NCI-H2196 treated with DMSO at 0.1 percent for 48 hours (cell line): Measurements from ENCODE around the gene EFNA4.

ENCODE experiments used
- DNase-seq: peaks from one replicate; lab custom pipeline; 2025; ENCODE audit not compliant: unreplicated experiment; lab: John Stamatoyannopoulos, UW

EFNA4 gene

GRCh38 chr1:155085504-155086127 is 22.1 kb downstream of the EFNA4 start:
- DNase-seq: no peak

- peak; percentile 47 for DNase-seq
Observed at GRCh38 chr1:155086128-155086741, 22.7 kb downstream of the EFNA4 start.

DNA sequence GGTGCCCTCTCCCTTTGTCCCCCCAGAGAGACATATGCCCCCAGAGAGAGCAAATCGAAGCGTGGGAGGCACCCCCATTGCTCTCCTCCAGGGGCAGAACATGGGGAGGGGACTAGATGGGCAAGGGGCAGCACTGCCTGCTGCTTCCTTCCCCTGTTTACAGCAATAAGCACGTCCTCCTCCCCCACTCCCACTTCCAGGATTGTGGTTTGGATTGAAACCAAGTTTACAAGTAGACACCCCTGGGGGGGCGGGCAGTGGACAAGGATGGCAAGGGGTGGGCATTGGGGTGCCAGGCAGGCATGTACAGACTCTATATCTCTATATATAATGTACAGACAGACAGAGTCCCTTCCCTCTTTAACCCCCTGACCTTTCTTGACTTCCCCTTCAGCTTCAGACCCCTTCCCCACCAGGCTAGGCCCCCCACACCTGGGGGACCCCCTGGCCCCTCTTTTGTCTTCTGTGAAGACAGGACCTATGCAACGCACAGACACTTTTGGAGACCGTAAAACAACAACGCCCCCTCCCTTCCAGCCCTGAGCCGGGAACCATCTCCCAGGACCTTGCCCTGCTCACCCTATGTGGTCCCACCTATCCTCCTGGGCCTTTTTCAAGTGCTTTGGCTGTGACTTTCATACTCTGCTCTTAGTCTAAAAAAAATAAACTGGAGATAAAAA is 23.5 kb downstream of the EFNA4 start:
- DNase-seq: no peak

DNA sequence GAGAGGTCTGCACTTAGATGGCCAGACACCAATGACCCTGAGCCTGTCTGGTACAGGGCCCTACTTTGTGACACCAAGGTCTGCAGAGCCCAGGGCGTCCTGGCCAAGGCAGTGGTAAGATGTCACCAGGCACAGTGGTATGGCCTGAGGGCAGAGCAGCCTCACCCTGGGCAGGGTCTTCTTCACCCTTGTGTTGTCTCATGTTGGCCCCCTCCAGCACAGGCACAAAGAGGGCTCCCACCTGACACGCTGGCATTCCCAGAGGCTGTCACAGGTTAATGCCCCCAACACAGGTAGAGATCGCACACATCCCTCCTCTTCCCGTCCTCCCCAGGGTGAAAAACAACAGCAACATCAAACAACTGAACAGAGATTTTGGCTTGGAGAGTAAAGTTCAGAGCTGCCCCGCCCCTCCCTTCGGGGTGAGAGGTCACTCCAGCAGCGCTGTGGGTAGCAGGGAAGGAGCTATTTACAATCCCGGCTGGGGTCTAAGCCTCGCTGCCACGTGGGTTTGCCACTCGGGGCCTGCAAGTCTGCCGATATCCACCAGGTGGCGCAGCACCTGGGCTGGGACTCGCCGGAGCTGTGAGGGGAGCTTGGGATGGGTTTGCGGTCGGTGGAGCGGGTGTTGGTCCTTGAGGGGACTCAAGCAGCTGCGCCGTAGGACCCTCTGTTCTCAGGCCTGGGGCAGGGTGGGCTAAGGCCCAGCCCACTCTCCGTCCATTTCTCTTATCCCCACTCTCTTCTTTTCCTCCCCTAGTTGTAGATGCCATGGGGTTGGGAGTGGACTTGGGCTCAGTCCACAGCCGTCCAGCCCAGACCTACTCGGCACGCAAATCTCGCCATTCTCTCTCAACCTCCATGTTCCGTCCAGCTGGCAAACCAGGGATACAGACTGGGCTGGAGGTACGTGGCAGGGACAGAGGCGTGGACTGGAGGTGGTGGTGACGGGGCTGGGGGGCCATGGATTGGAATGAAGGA is 27.8 kb downstream of the EFNA4 start:
- DNase-seq: peak; percentile 44

GRCh38 chr1:155092131-155092530 is 28.6 kb downstream of the EFNA4 start:
- no peak for DNase-seq

DNA sequence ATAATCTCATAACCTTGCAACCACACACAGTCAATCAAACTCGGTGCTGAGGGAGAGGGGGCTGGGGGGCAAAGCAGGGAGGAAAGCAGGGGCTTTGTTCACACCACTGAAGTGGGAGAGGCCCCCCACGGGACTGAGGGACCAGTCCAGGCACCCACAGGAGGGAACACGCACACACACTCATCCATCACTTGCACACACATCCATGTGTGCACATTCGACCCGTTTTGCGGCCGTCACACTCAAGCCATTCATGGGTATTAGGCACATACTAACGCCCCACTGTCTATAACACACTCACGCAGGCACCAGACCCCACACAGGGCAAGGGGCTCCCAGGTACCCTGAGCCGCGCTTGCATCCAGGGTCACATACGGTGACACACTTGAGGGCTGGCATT is 29.1 kb downstream of the EFNA4 start:
- no peak for DNase-seq

GRCh38 chr1:155093911-155094621 is 30.5 kb downstream of the EFNA4 start:
- DNase-seq: peak; percentile 54

DNA sequence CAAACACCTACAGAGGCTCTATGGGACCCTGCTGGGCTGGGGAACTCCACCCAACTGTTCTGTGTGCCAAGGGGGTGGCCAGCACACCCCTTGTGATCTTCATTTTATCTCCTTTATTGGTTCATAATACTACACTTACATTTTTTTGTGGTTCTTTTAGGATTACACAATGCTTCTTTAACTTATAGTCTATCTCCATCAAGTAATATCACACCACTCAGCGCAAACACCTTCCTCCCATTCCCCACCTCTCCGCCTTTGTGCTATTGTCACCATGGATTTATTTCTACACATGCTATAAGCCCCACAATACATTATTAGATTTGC is 31.0 kb downstream of the EFNA4 start:
- no peak for DNase-seq

GRCh38 chr1:155099331-155099730 is 35.8 kb downstream of the EFNA4 start:
- no peak for DNase-seq

DNA sequence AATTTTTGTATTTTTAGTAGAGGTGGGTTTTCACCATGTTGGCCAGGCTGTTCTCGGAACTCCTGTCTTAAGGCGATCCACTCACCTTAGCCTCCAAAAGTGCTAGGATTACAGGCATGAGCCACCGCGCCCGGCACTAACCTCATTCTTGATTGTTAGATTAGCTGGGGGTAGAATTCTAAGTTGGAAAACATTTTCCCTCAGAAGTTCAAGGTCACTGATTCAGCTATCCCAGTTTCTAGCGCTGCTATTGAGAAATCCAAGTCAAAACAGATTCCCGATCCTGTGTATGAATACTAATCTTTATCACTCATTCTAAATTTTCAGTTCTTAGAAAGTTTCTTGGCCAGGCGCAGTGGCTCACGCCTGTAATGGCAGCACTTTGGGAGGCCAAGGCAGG is 39.8 kb downstream of the EFNA4 start:
- no peak for DNase-seq

- DNase-seq: no peak
Observed at GRCh38 chr1:155104605-155105534, 41.3 kb downstream of the EFNA4 start.

GRCh38 chr1:155105604-155106011 is 42.1 kb downstream of the EFNA4 start:
- no peak for DNase-seq

GRCh38 chr1:155106862-155107261 is 43.3 kb downstream of the EFNA4 start:
- no peak for DNase-seq

DNA sequence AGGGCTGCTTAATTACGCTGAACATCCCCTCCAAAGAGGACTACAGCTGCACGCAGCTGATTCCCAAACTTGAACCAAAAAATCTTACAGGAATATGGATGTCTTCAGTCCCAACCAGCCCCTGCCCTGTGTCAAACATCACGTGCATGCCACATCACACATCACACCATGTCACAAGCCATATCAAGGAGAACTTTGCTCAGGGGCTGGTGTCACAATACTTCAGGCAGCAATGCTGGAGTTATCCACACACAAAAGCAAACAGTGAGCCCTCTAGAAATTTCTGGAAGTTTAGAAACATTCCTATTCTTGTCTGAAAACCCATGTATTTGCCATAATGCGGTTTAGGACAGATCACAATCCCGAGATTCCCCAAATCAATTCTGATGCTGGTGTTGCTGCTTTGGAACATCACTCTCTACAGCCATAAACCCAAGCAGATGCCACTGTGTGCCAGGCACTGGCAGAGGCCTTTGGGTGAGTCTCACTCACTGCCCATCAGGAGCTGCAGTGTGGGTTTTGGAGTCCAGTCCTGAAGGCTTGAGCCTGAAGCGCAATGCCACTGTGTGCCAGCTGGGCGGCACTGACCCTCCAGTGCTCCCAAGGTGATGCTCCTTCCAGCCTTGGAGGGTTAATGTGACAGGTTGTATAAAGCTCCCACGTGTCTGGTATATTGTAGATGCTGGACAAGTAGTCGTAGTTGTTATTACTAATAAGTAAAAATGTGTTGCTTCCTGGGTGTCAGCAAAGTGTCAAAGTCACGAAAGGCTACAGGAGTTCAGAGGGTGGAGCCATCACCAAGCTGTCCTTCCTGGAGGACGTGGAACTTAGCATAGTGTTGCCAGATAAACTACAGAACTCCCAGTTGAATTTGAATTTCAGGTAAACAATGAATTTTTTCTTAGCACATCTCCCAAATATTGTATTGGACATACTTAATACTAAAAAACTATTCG is 44.0 kb downstream of the EFNA4 start:
- no peak for DNase-seq

- DNase-seq: no peak
Observed at GRCh38 chr1:155108296-155108695, 44.8 kb downstream of the EFNA4 start.

GRCh38 chr1:155110381-155110780 is 46.8 kb downstream of the EFNA4 start:
- DNase-seq: no peak

DNA sequence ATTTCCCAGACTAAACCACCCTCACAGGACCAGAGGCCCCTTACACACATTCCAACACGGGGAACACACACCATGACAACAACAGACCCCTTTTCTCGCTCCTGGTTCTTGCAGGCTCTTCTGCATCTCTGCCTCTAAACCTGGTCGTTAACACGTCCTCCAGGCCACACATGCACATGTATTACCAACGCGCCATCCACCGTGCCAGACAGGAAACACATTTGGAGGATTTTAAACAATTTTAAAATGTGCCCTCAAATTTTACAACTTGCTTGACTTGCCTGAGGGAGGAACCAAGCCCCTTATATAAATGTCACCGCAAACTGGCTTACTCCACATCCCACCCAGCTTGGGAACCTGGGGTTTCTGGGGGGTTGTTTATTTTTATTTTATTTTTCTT is 47.3 kb downstream of the EFNA4 start:
- no peak for DNase-seq

GRCh38 chr1:155113450-155113980 is 50.0 kb downstream of the EFNA4 start:
- DNase-seq: no peak
